Endothelial cell of umbilical vein (primary cell): ENCODE data around the gene IPO4. TPM values are rescaled to one million over a fixed set of nuclear protein-coding genes. Genes with fewer than 3 reads are reported as not detected.

Source experiments
- BruUV-seq: library from RNA; stranded (reverse); fragments of 400-500 nt; replicated peaks from 2 replicates; lab custom pipeline; 2021; lab: Mats Ljungman, UMichigan
- CTCF ChIA-PET: fragments of 300-600, 350-600 bp; sonication (Branson Sonifier 250); formaldehyde crosslinking; loops from one replicate; lab custom pipeline; 2021; ENCODE audit warnings: antibody characterized with exemption, inconsistent platforms; lab: Charles Lee
- POLR2A ChIA-PET: fragments of 300-600, 350-600 bp; sonication (Branson Sonifier 250); formaldehyde crosslinking; loops from one replicate; lab custom pipeline; 2021; ENCODE audit warnings: antibody characterized with exemption, inconsistent platforms; lab: Charles Lee
- DNase-seq: peaks from one replicate; pipeline ENCODE4 v3.0.0-alpha.2; 2011; ENCODE audit warnings: low read depth, low spot score
- FAIRE-seq: peaks from 2 replicates; lab custom pipeline; 2011; peaks lifted over from hg19 to GRCh38; lab: Jason Lieb, UNC
- H2AFZ ChIP-seq: 2 replicates; pipeline ENCODE4 v1.6.0; 2012; ENCODE audit warnings: low read depth, low read length, control low read depth, inconsistent platforms
- H3K27ac ChIP-seq: 2 replicates; pipeline ENCODE4 v1.5.1; 2011; ENCODE audit warnings: low read depth, mild to moderate bottlenecking, control low read depth, low read length, moderate library complexity; ENCODE audit not compliant: insufficient read depth
- H3K27me3 ChIP-seq, 2 experiments: 2 replicates each; pipeline versions ENCODE4 v1.6.0 to v1.6.1; 2011; ENCODE audit warnings: low read length in 2 of 2, mixed read lengths in 1 of 2; ENCODE audit not compliant: control insufficient read depth in 2 of 2, insufficient read depth in 2 of 2
- H3K36me3 ChIP-seq, 2 experiments: 2 replicates in 1 of 2; 3 replicates in 1 of 2; pipeline ENCODE4 v1.5.1; 2011; ENCODE audit warnings: low read length in 2 of 2, mild to moderate bottlenecking in 1 of 2, moderate library complexity in 1 of 2; ENCODE audit not compliant: control insufficient read depth in 2 of 2, insufficient read depth in 2 of 2; ENCODE audit errors: extremely low read depth in 1 of 2
- H3K4me1 ChIP-seq: 3 replicates; pipeline ENCODE4 v1.5.1; 2011; ENCODE audit warnings: mild to moderate bottlenecking, low read length; ENCODE audit not compliant: control insufficient read depth, insufficient read depth; ENCODE audit errors: extremely low read depth
- H3K4me2 ChIP-seq: 2 replicates; pipeline ENCODE4 v1.6.1; 2011; ENCODE audit warnings: low read length, control low read depth, mixed read lengths; ENCODE audit not compliant: insufficient read depth
- H3K4me3 ChIP-seq, 3 experiments: fragments of 200-600 bp in 1 of 3; sonication (generic), shearing (Covaris generic) in 1 of 3; replicated peaks in 1 of 3; 2 replicates each; pipeline ENCODE4 v1.5.1; 2011 to 2016; ENCODE audit warnings: control low read depth in 3 of 3, low read length in 3 of 3, mild to moderate bottlenecking in 2 of 3, inconsistent platforms in 1 of 3, low read depth in 1 of 3, moderate library complexity in 1 of 3; ENCODE audit not compliant: insufficient read depth in 1 of 3
- H3K79me2 ChIP-seq: 2 replicates; pipeline ENCODE4 v1.6.0; 2012; ENCODE audit warnings: low read length, inconsistent platforms; ENCODE audit not compliant: control insufficient read depth, insufficient read depth
- H3K9ac ChIP-seq: replicated peaks from 2 replicates; pipeline ENCODE3; 2011; ENCODE audit warnings: low read length, control low read depth; ENCODE audit not compliant: insufficient read depth; ENCODE audit errors: extremely low read depth
- H3K9me1 ChIP-seq: replicated peaks from 3 replicates; pipeline ENCODE4 v1.6.0; 2011; ENCODE audit warnings: mild to moderate bottlenecking, low read length; ENCODE audit not compliant: control insufficient read depth, insufficient read depth; ENCODE audit errors: extremely low read depth
- H3K9me3 ChIP-seq: replicated peaks from 2 replicates; pipeline ENCODE4 v1.5.1; 2012; ENCODE audit warnings: low read length, inconsistent platforms; ENCODE audit not compliant: control insufficient read depth, insufficient read depth
- H4K20me1 ChIP-seq: replicated peaks from 2 replicates; pipeline ENCODE3; 2011; ENCODE audit warnings: mild to moderate bottlenecking, low read length; ENCODE audit not compliant: control insufficient read depth, insufficient read depth; ENCODE audit errors: extremely low read depth
- EZH2 ChIP-seq: IDR thresholded peaks from 2 replicates; pipeline ENCODE4 v1.6.1; 2012; ENCODE audit warnings: borderline replicate concordance, low read depth, mild to moderate bottlenecking, moderate library complexity, low read length, inconsistent platforms; ENCODE audit not compliant: severe bottlenecking
- FOS ChIP-seq: IDR thresholded peaks from 2 replicates; pipeline ENCODE4 v1.6.1; 2011; ENCODE audit warnings: mild to moderate bottlenecking, low read length, moderate library complexity, borderline replicate concordance; ENCODE audit not compliant: insufficient read depth
- GATA2 ChIP-seq: IDR thresholded peaks from 2 replicates; pipeline ENCODE4 v1.7.0; 2011; ENCODE audit warnings: low read depth, mild to moderate bottlenecking, moderate library complexity, mixed read lengths, low read length; ENCODE audit not compliant: insufficient read length, insufficient read depth
- JUN ChIP-seq: IDR thresholded peaks from 2 replicates; pipeline ENCODE4 v1.6.1; 2011; ENCODE audit warnings: borderline replicate concordance, low read depth; ENCODE audit not compliant: insufficient read length, insufficient read depth
- MYC ChIP-seq: IDR thresholded peaks from one replicate; pipeline ENCODE4 v1.6.1; 2011; ENCODE audit warnings: mild to moderate bottlenecking, low read depth, low read length
- POLR2A ChIP-seq: IDR thresholded peaks from 2 replicates; pipeline ENCODE4 v1.6.1; 2012; ENCODE audit warnings: low read depth, mild to moderate bottlenecking, control low read depth, low read length
- POLR2AphosphoS5 ChIP-seq: IDR thresholded peaks from 2 replicates; pipeline ENCODE4 v1.6.1; 2012; ENCODE audit warnings: low read depth, mild to moderate bottlenecking, control low read depth, low read length, moderate library complexity; ENCODE audit not compliant: insufficient read depth
- dilution Hi-C: fragments of 300-500 bp; cut with MboI; formaldehyde crosslinking; loops from one replicate; pipeline ENCODE4 v1.15.0; 2019; ENCODE audit warnings: low sequenced_read_pairs; ENCODE audit not compliant: extremely low pct_ligation_motif_present
- intact Hi-C: fragments of 100-400 bp; cut with micrococcal nuclease; formaldehyde crosslinking; loops from one replicate; pipeline ENCODE4 v1.10.0; 2022
- polyA plus RNA-seq, 4 experiments: library from polyadenylated mRNA; depleted of rRNA in 3 of 4; stranded (reverse) in 3 of 4; unstranded in 1 of 4; fragments of >200 nt; gene quantifications; 2 replicates each; pipeline versions ENCODE4 v1.2.1 to v1.2.3, GENCODE V29; 2011 to 2012; ENCODE audit warnings: missing spikeins in 1 of 4
- total RNA-seq: library from RNA; stranded (reverse); gene quantifications from 2 replicates; pipeline ENCODE4 v1.2.3, GENCODE V29; 2021
- TF ChIP-seq, protein P1 (sequence below): IDR thresholded peaks from 2 replicates; pipeline ENCODE4 v1.6.1; 2011; ENCODE audit not compliant: insufficient read depth, insufficient read length
- TF ChIP-seq, protein P2 (sequence below), 2 donors: IDR thresholded peaks; 1 replicate in 1 of 2; 2 replicates in 1 of 2; pipeline ENCODE4 v1.5.1; 2011; ENCODE audit warnings: low read length in 2 of 2, mild to moderate bottlenecking in 2 of 2, moderate library complexity in 2 of 2, control low read depth in 1 of 2, inconsistent platforms in 1 of 2, low read depth in 1 of 2; ENCODE audit not compliant: insufficient read depth in 1 of 2; ENCODE audit errors: extremely low read depth in 1 of 2

Gene IPO4
- total and polyA plus RNA-seq, 2 donors (not counting 3 experiments of a cell fraction or from before 2014, with no cell fraction given): 24.6 to 66.5 TPM

DNA sequence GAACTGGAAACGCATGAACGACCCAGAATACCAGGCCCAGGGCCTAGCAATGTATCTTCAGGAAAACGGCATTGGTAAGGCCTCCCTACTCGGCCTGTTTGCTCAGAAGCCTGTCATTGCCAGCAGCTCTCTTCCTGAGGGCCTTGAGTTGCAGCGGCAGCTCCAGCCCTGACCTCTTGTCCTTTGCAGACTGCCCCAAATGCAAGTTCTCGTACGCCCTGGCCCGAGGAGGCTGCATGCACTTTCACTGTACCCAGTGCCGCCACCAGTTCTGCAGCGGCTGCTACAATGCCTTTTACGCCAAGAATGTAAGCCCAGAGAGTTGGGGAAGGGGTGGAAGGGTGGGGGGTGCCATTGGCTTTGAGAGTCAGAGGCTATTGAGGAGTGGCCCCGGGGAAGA lies 31.3 kb downstream of the IPO4 start:
- BruUV-seq: no TSS peak
- Histone ChIP-seq H4K20me1 (no peaks in the 10 kb centered on the region), H3K27ac (no peak overlapping the region), H3K27me3 (no peaks in the 10 kb centered on the region), H3K4me2 (no peak overlapping the region), H3K79me2 (peaks cover 5% of the 10 kb centered on the region), H2AFZ (no peak overlapping the region), H3K4me3 (no peak overlapping the region), H3K9ac (no peak overlapping the region), H3K36me3 (peaks cover 25 to 41% of the 10 kb centered on the region in 2 experiments), H3K4me1 (peaks cover 15% of the 10 kb centered on the region), H3K9me1 (no peaks in the 10 kb centered on the region), H3K9me3 (no peaks in the 10 kb centered on the region)
- dilution Hi-C loops: no loop called here
- POLR2A ChIA-PET: no interaction called here
- DNase-seq (no peak), FAIRE-seq (no peak)
- CTCF ChIA-PET: interaction anchor here (1.4 kb wide), 1 partner anchor 11 kb away, joined by 3 read pairs; the partner anchor contains the start of gene PSME2
- intact Hi-C loops: no loop called here
- TF ChIP-seq, protein P1, sequence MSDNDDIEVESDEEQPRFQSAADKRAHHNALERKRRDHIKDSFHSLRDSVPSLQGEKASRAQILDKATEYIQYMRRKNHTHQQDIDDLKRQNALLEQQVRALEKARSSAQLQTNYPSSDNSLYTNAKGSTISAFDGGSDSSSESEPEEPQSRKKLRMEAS: no peak
- TF ChIP-seq FOS: no peak
- TF ChIP-seq POLR2AphosphoS5: no peak

DNA sequence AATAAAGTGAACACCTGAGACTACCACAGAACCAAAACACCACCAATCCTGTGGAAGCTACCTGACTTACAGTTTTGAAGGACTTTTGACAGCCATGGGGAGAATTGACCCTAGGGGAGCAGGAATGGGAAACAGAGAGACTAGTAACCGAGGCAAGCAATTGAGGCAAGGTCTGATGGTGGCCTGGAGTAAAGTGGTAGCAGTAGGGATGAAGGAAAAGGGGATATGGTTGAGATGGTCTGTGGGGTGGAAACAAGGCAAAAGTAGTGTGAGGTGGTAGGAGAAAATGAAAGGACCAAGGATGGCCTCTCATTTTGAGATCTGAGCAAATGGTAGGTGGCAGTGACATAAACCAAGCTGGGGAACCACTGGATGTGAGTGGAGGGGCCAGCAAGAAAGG lies 31.8 kb downstream of the IPO4 start:
- Histone ChIP-seq H4K20me1 (no peaks in the 10 kb centered on the region), H3K9ac (no peak overlapping the region), H2AFZ (no peak overlapping the region), H3K4me1 (peaks cover 10% of the 10 kb centered on the region), H3K9me1 (no peaks in the 10 kb centered on the region), H3K36me3 (peaks cover 25 to 42% of the 10 kb centered on the region in 2 experiments), H3K27me3 (no peaks in the 10 kb centered on the region), H3K79me2 (peaks cover 2% of the 10 kb centered on the region), H3K4me2 (no peak overlapping the region), H3K4me3 (no peak overlapping the region), H3K9me3 (no peaks in the 10 kb centered on the region), H3K27ac (no peak overlapping the region)
- no peak for FAIRE-seq
- intact Hi-C loops: no loop called here
- TF ChIP-seq POLR2AphosphoS5: no peak
- no peak for TF ChIP-seq FOS
- no peak for TF ChIP-seq GATA2
- TF ChIP-seq JUN: no peak
- no peak for TF ChIP-seq POLR2A
- TF ChIP-seq EZH2: no peak
- no peak for TF ChIP-seq MYC
- TF ChIP-seq, protein P2, sequence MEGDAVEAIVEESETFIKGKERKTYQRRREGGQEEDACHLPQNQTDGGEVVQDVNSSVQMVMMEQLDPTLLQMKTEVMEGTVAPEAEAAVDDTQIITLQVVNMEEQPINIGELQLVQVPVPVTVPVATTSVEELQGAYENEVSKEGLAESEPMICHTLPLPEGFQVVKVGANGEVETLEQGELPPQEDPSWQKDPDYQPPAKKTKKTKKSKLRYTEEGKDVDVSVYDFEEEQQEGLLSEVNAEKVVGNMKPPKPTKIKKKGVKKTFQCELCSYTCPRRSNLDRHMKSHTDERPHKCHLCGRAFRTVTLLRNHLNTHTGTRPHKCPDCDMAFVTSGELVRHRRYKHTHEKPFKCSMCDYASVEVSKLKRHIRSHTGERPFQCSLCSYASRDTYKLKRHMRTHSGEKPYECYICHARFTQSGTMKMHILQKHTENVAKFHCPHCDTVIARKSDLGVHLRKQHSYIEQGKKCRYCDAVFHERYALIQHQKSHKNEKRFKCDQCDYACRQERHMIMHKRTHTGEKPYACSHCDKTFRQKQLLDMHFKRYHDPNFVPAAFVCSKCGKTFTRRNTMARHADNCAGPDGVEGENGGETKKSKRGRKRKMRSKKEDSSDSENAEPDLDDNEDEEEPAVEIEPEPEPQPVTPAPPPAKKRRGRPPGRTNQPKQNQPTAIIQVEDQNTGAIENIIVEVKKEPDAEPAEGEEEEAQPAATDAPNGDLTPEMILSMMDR (IDR thresholded peaks at IDR 0.05; ENCODE audit: extremely low read depth in 1 of 2, insufficient read depth in 1 of 2, low read depth in 1 of 2, low read length in 2 of 2): no peak
- TF ChIP-seq, protein P1: no peak
- no TSS peak for BruUV-seq
- ChIA-PET POLR2A (no interaction called here), CTCF (interaction anchor here (1.4 kb wide), 1 partner anchor 11 kb away, joined by 3 read pairs; the partner anchor contains the start of gene PSME2)
- dilution Hi-C loops: no loop called here
- DNase-seq: no peak
